Fibroblast of the aortic adventitia (primary cell): ENCODE data around the gene ABCD1. TPM values are rescaled to one million over a fixed set of nuclear protein-coding genes. Genes with fewer than 3 reads are reported as not detected.
"Not testable (repeated sequence)": the region's sequence is repeated elsewhere in the genome, so short reads cannot be mapped to it uniquely, and the experiment has no call there.

Source experiments
- DNase-seq: peaks from one replicate; pipeline ENCODE4 v3.0.0-alpha.2; 2010; ENCODE audit warnings: low read depth
- H3K4me3 ChIP-seq: 2 replicates; pipeline ENCODE4 v1.5.1; 2011; ENCODE audit warnings: low read depth, mild to moderate bottlenecking, control low read depth, low read length, moderate library complexity
- CTCF ChIP-seq: IDR thresholded peaks from 2 replicates; pipeline ENCODE4 v1.5.1; 2011; ENCODE audit warnings: mild to moderate bottlenecking, low read length, control low read depth, inconsistent platforms; ENCODE audit not compliant: insufficient read depth
- total RNA-seq: library from RNA; depleted of rRNA; stranded (reverse); fragments of >200 nt; gene quantifications from 2 replicates; pipeline ENCODE4 v1.2.3, GENCODE V29; 2012; ENCODE audit warnings: low replicate concordance

ABCD1 gene
- total RNA-seq, 1 donor: 15.5 TPM

GRCh38 chrX:153690466-153690865, 34.2 kb upstream of the ABCD1 start:
- H3K4me3 ChIP-seq: no peak overlapping the region
- no peak for TF ChIP-seq CTCF
- no peak for DNase-seq

- DNase-seq, H3K4me3 ChIP-seq: not testable (repeated sequence)
These were observed 33.4 kb upstream of the ABCD1 start for GRCh38 chrX:153691032-153691827.

- no peak overlapping the region for H3K4me3 ChIP-seq
- TF ChIP-seq CTCF: no peak
- DNase-seq: no peak
These were observed 32.7 kb upstream of the ABCD1 start for GRCh38 chrX:153692003-153692402.

GRCh38 chrX:153692611-153693156, 32.0 kb upstream of the ABCD1 start:
- TF ChIP-seq CTCF: no peak
- no peak for DNase-seq
- no peak overlapping the region for H3K4me3 ChIP-seq

- DNase-seq: no peak
- no peak overlapping the region for H3K4me3 ChIP-seq
- TF ChIP-seq CTCF: no peak
These were observed 31.2 kb upstream of the ABCD1 start for GRCh38 chrX:153693216-153694086.

- not testable (repeated sequence) for DNase-seq, H3K4me3 ChIP-seq
These were observed 30.4 kb upstream of the ABCD1 start for GRCh38 chrX:153694256-153694655.

- DNase-seq: no peak
- no peak overlapping the region for H3K4me3 ChIP-seq
- TF ChIP-seq CTCF: no peak
These were observed 29.9 kb upstream of the ABCD1 start for GRCh38 chrX:153694687-153695270.
